HFF-Myc (cell line): ENCODE results near the gene FGD2.

Experiments used
- DNase-seq: peaks from one replicate; pipeline ENCODE4 v3.0.0-alpha.2; 2011; ENCODE audit warnings: low read depth; ENCODE audit errors: extremely low read depth
- H3K4me3 ChIP-seq: replicated peaks from 2 replicates; pipeline ENCODE4 v1.5.1; 2011; ENCODE audit warnings: low read depth, mild to moderate bottlenecking, control low read depth, low read length
- CTCF ChIP-seq: IDR thresholded peaks from 2 replicates; pipeline ENCODE4 v1.5.1; 2012; ENCODE audit warnings: mild to moderate bottlenecking, low read depth, low read length, control low read depth; ENCODE audit errors: missing control alignments

FGD2 gene

GRCh38 chr6:36977470-36977941, 27.9 kb upstream of the FGD2 start:
- no peak overlapping the region for H3K4me3 ChIP-seq
- no peak for DNase-seq
- TF ChIP-seq CTCF = peak; percentile 48

- TF ChIP-seq CTCF = no peak
- no peak overlapping the region for H3K4me3 ChIP-seq
- DNase-seq = no peak
These were observed 26.8 kb upstream of the FGD2 start for GRCh38 chr6:36978421-36979346.

DNA sequence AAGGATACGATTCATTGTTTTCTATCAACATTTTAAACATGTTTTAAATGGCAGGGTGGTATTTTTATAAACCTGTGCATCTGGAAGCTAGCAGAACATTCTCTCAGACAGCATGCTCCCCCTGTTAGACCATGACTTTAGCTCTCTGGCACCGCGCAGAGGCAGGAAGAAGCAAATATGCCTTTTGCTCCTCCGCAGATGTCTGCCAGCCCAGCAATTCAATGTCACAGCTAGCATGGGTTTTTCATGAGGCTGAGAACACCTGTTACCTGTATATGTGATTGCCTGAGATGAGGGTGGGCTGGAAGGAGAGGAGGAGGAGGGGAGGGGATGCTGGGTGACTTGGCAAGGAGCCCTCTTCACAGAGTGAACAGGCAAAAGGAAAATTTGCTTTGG, 26.1 kb upstream of the FGD2 start:
- DNase-seq = peak; percentile 36
- H3K4me3 ChIP-seq = no peak overlapping the region
- peak; percentile 70 for TF ChIP-seq CTCF

GRCh38 chr6:36980129-36980528, 25.3 kb upstream of the FGD2 start:
- no peak for TF ChIP-seq CTCF
- DNase-seq = no peak
- H3K4me3 ChIP-seq = no peak overlapping the region

GRCh38 chr6:36980876-36981619, 24.4 kb upstream of the FGD2 start:
- no peak for TF ChIP-seq CTCF
- no peak for DNase-seq
- H3K4me3 ChIP-seq = no peak overlapping the region

- no peak for DNase-seq
- H3K4me3 ChIP-seq = peak overlapping the region; percentile 78
- no peak for TF ChIP-seq CTCF
These were observed 21.9 kb upstream of the FGD2 start for GRCh38 chr6:36983538-36983937.
